Midbrain (tissue), 1 donor: ENCODE results near the gene ZNF416.
A peak's percentile ranks its signal among the peaks of the same experiment; 100 is the strongest.

ENCODE experiments used
- DNase-seq: peaks from one replicate; lab custom pipeline; 2025; lab: John Stamatoyannopoulos, UW

ZNF416 gene

DNA sequence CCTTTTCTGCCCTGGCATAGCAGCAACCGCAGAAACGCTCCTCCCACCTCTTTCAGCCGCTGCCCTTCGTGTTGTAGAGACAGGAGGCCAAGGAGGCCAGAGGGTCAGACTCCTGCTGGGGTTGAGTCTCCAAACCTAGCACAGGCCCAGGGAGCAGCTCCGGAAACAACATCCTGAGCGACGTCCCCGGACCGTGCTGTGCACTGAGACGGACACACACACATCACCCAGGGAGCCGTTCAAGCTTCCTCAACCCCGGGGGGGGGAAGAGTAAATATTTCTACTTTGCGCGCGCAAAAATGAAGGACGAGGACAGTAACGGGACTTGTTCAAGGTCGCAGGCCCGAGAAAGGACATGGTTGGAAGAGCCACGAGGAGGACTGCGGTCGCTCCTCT, 19.7 kb downstream of the ZNF416 start:
- DNase-seq: no peak

DNA sequence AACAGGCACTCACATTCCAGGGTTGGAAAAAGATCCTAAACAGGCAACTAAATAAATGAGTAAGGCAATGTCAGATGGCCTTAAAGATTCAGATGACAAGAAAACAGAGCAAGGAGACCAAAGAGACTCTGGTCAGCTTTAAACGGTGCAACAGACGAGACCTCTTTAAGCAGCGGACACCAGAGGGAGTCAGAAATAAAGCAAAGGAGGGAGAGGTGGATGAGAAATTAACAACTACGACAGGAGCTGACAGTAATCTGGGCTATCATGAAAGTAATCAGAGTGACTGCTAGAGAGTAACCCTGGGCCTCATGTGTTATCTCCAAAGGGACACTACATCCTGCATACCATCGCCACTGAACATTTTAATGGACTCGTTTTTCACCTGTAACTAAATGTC, 20.2 kb downstream of the ZNF416 start:
- DNase-seq: no peak

- DNase-seq: no peak
Measured at GRCh38 chr19:57557659-57558058, 21.1 kb downstream of the ZNF416 start.

- no peak for DNase-seq
Measured at GRCh38 chr19:57552432-57552831, 26.3 kb downstream of the ZNF416 start.

DNA sequence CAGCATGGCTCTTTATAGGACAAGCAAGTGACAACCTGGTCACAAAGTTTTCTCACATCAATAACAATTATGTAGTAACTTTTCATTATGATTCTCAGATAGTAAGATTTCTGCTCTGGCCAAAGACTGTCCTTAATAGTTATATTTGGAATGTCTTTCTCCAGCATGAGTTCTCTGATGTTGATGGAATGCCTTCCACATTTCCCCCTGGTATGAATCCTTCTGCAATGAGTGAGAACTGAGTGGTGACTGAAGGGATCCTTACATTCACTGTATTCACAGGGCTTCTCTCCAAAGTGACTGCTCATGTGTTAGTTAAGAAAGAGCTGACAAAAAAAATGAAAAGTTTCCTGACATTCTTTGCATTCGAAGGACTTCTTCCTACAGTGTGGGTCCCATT, 32.2 kb downstream of the ZNF416 start:
- DNase-seq: no peak

GRCh38 chr19:57537953-57538547, 40.7 kb downstream of the ZNF416 start:
- no peak for DNase-seq

GRCh38 chr19:57527136-57527881, 51.4 kb downstream of the ZNF416 start, which contains the start of gene ZNF549:
ZNF549 (plus strand) TSS chr19:57527356; CDS start chr19:57527574, 218 bp downstream.
- peak; percentile 82 for DNase-seq
